ENCODE results near the gene FYCO1. TPM values are rescaled to one million over a fixed set of nuclear protein-coding genes. Genes with fewer than 3 reads are reported as not detected.

Gene FYCO1
- total and polyA plus RNA-seq, 2 of the 13 experiments (the other 11 are each of a cell fraction or from before 2014, with no cell fraction given): 2.7 to 4.2 TPM

DNA sequence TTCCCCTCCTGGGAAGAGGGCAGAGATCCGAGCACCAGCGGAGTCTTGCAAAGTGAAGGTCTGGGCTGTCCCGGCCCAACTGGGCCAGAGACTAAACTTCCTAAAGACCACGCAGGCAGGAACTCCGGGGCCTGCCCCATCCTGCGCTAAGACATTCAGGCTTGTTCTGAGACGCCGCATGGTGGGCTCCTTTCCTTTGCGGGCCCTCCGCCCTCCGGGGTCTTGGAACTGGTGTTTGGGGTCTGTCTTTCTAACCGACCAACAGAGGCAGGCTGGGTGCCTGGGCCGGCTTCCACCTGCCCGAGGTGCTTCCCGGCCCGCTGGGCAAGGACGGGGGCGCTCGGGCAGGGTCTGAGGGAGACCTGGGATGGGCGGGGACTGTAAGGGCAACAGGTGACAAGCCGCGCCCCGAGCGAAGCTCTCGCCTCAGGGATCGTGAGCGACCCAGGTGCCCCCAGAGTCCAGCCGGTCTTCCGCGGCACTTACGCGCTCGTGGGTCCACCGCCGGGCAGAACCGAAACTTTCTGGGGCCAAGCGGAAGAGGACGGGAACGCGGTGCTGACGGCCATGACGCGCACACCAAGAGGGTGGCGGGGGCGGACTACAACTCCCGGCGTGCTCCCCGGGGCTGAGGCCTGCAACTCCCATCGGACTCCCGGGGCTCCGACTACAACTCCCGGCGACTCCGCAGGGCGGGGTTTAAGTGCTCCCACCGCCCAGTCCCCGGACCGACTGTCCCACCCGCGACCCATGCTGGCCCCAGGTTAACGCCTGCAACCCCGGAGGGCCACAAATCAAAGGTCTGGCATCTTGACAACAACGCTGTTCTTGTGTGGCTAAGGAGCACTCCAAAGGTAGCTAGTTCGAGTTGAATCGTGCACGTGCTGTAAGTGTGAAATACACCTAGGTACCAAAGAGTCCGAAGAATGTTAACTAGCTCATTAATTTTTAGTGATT, at the start of gene FYCO1 (continued):
- TF ChIP-seq FOXA1 (IDR thresholded peaks at IDR 0.05): no peak
- TF ChIP-seq FOXA1 (CRISPR knock-in tag; IDR thresholded peaks at IDR 0.05): no peak
- TF ChIP-seq ZNF430 (CRISPR knock-in tag; IDR thresholded peaks at IDR 0.05): peak; percentile 69; the same call in 1 of the 2 replicates
- TF ChIP-seq SNAI1 (CRISPR knock-in tag; IDR thresholded peaks at IDR 0.05; ENCODE audit: borderline replicate concordance): 0 out of 2 replicates have a peak, but pooled peaks have one; percentile 76
- TF ChIP-seq ZNF256 (CRISPR knock-in tag; conservative IDR thresholded peaks at IDR 0.05): peak; percentile 42; the same call in 1 of the 2 replicates
- TF ChIP-seq, protein P1, sequence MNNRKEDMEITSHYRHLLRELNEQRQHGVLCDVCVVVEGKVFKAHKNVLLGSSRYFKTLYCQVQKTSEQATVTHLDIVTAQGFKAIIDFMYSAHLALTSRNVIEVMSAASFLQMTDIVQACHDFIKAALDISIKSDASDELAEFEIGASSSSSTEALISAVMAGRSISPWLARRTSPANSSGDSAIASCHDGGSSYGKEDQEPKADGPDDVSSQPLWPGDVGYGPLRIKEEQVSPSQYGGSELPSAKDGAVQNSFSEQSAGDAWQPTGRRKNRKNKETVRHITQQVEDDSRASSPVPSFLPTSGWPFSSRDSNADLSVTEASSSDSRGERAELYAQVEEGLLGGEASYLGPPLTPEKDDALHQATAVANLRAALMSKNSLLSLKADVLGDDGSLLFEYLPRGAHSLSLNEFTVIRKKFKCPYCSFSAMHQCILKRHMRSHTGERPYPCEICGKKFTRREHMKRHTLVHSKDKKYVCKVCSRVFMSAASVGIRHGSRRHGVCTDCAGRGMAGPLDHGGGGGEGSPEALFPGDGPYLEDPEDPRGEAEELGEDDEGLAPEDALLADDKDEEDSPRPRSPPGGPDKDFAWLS (CRISPR knock-in tag; IDR thresholded peaks at IDR 0.05; ENCODE audit: borderline replicate concordance): no peak
- no peak for TF ChIP-seq ZNF205 (CRISPR knock-in tag; IDR thresholded peaks at IDR 0.05)
- 0 out of 2 replicates have a peak, but pooled peaks have one; percentile 49 for TF ChIP-seq ATF7-NPFF (CRISPR knock-in tag; IDR thresholded peaks at IDR 0.05; ENCODE audit: low read depth)
- TF ChIP-seq ZNF160 (CRISPR knock-in tag; IDR thresholded peaks at IDR 0.05): peak; percentile 72
- TF ChIP-seq TCF7 (IDR thresholded peaks at IDR 0.05; ENCODE audit: low read depth): no peak
- no peak for TF ChIP-seq ATM (IDR thresholded peaks at IDR 0.05; ENCODE audit: borderline replicate concordance)
- no peak for TF ChIP-seq ZKSCAN5 (CRISPR knock-in tag; IDR thresholded peaks at IDR 0.05)
- TF ChIP-seq ZNF816 (CRISPR knock-in tag; IDR thresholded peaks at IDR 0.05; ENCODE audit: borderline replicate concordance): no peak; the same call in 1 of the 2 replicates
- TF ChIP-seq ZNF672 (CRISPR knock-in tag; IDR thresholded peaks at IDR 0.05): no peak
- no peak for TF ChIP-seq SMAD9 (CRISPR knock-in tag; IDR thresholded peaks at IDR 0.05)
- TF ChIP-seq ZNF12 (CRISPR knock-in tag; IDR thresholded peaks at IDR 0.05): no peak
- no peak for TF ChIP-seq ZBTB21 (CRISPR knock-in tag; IDR thresholded peaks at IDR 0.05)
- TF ChIP-seq MEIS2 (CRISPR knock-in tag; IDR thresholded peaks at IDR 0.05): 0 out of 2 replicates have a peak, but pooled peaks have one; percentile 19
- TF ChIP-seq CBX5 (CRISPR knock-in tag; IDR thresholded peaks at IDR 0.05; ENCODE audit: borderline replicate concordance): no peak; the same call in 1 of the 2 replicates
- TF ChIP-seq ZNF274 (CRISPR knock-in tag; IDR thresholded peaks at IDR 0.05): 0 out of 2 replicates have a peak, but pooled peaks have one; percentile 30
- TF ChIP-seq, protein P2, sequence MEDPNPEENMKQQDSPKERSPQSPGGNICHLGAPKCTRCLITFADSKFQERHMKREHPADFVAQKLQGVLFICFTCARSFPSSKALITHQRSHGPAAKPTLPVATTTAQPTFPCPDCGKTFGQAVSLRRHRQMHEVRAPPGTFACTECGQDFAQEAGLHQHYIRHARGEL (CRISPR knock-in tag; IDR thresholded peaks at IDR 0.05): no peak
- no peak for TF ChIP-seq IKZF1 (IDR thresholded peaks at IDR 0.05)
- TF ChIP-seq RARA (CRISPR knock-in tag; IDR thresholded peaks at IDR 0.05): peak; percentile 27; the same call in 1 of the 2 replicates
- TF ChIP-seq ZBTB20 (CRISPR knock-in tag; IDR thresholded peaks at IDR 0.05; ENCODE audit: borderline replicate concordance, low read depth): peak; percentile 66; the same call in 1 of the 2 replicates
- TF ChIP-seq ZC3H4 (CRISPR knock-in tag; IDR thresholded peaks at IDR 0.05; ENCODE audit: borderline replicate concordance): no peak
- peak; percentile 40; the same call in 1 of the 2 replicates for TF ChIP-seq MIER3 (CRISPR knock-in tag; IDR thresholded peaks at IDR 0.05; ENCODE audit: borderline replicate concordance)
- TF ChIP-seq NAIF1 (CRISPR knock-in tag; IDR thresholded peaks at IDR 0.05; ENCODE audit: borderline replicate concordance): no peak
- TF ChIP-seq ZNF567 (CRISPR knock-in tag; IDR thresholded peaks at IDR 0.05; ENCODE audit: borderline replicate concordance): peak; percentile 33; the same call in 1 of the 2 replicates
- TF ChIP-seq SRSF9 (IDR thresholded peaks at IDR 0.05; ENCODE audit: borderline replicate concordance, insufficient read depth, low read depth, low read length, poor library complexity, severe bottlenecking): no peak

All from HepG2 (cell line).